ENCODE results near the gene R3HDM1. TPM values are rescaled to one million over a fixed set of nuclear protein-coding genes. Genes with fewer than 3 reads are reported as not detected.
"Not testable (repeated sequence)": the region's sequence is repeated elsewhere in the genome, so short reads cannot be mapped to it uniquely, and the experiment has no call there.

R3HDM1 gene
- total RNA-seq, 4 donors from 2014 or later: 14.1 to 30.9 (median 21.6) TPM

GRCh38 chr2:135694711-135695110, 163.4 kb downstream of the R3HDM1 start:
- WGBS: 56% methylated on average over 2 of the region's 2 CpGs
- no peaks in the 10 kb centered on the region for H3K36me3 ChIP-seq
- no peak for DNase-seq (ENCODE audit: low spot score in 2 of 2)
- H3K27ac ChIP-seq: no peak overlapping the region
- no peak for TF ChIP-seq POLR2AphosphoS5 (IDR thresholded peaks at IDR 0.05)
- no peak for TF ChIP-seq EP300 (IDR thresholded peaks at IDR 0.05)
- no peak for TF ChIP-seq CTCF (IDR thresholded peaks at IDR 0.05)
- no peak for TF ChIP-seq POLR2A (IDR thresholded peaks at IDR 0.05)
- H3K9me3 ChIP-seq: no peaks in the 10 kb centered on the region
- no peaks in the 10 kb centered on the region for H3K4me1 ChIP-seq
- H3K27me3 ChIP-seq: no peaks in the 10 kb centered on the region
- no peak overlapping the region for H3K4me3 ChIP-seq

GRCh38 chr2:135698838-135699237, 167.6 kb downstream of the R3HDM1 start:
- Histone ChIP-seq H3K9me3 (no peaks in the 10 kb centered on the region), H3K27me3 (no peaks in the 10 kb centered on the region), H3K27ac (no peak overlapping the region), H3K4me3 (no peak overlapping the region), H3K36me3 (no peaks in the 10 kb centered on the region), H3K4me1 (no peaks in the 10 kb centered on the region)
- no peak for DNase-seq (ENCODE audit: low spot score in 2 of 2)
- TF ChIP-seq POLR2AphosphoS5 (IDR thresholded peaks at IDR 0.05): no peak
- 99% methylated on average over 2 of the region's 2 CpGs for WGBS

- Histone ChIP-seq H3K36me3 (no peaks in the 10 kb centered on the region), H3K9me3 (no peaks in the 10 kb centered on the region), H3K4me1 (peaks cover 4% of the 10 kb centered on the region), H3K27me3 (no peaks in the 10 kb centered on the region), H3K4me3 (no peak overlapping the region), H3K27ac (no peak overlapping the region)
- WGBS: 90% methylated on average over 2 of the region's 2 CpGs
- TF ChIP-seq EP300 (IDR thresholded peaks at IDR 0.05) (no peak), CTCF (IDR thresholded peaks at IDR 0.05) (no peak), POLR2A (IDR thresholded peaks at IDR 0.05) (no peak), POLR2AphosphoS5 (IDR thresholded peaks at IDR 0.05) (no peak)
- no peak for DNase-seq (ENCODE audit: low spot score in 2 of 2)
Measured at GRCh38 chr2:135701442-135701841, 170.2 kb downstream of the R3HDM1 start.

GRCh38 chr2:135703300-135703699, 172.0 kb downstream of the R3HDM1 start:
- H3K27me3 ChIP-seq: no peaks in the 10 kb centered on the region
- 44% methylated on average over 1 of the region's 1 CpG for WGBS

GRCh38 chr2:135704075-135704474, 172.8 kb downstream of the R3HDM1 start:
- H3K4me3 ChIP-seq; H3K9me3 ChIP-seq; H3K27ac ChIP-seq; H3K4me1 ChIP-seq; H3K36me3 ChIP-seq; DNase-seq (ENCODE audit: low spot score in 2 of 2); H3K27me3 ChIP-seq: not testable (repeated sequence)
- 93% methylated on average over 5 of the region's 5 CpGs for WGBS

More at GRCh38 chr2:135703300-135703699, 172.0 kb downstream of the R3HDM1 start:
- no peak for TF ChIP-seq CTCF (IDR thresholded peaks at IDR 0.05)
- DNase-seq (ENCODE audit: low spot score in 2 of 2): no peak
- no peak overlapping the region for H3K4me3 ChIP-seq
- H3K9me3 ChIP-seq: no peaks in the 10 kb centered on the region
- no peak overlapping the region for H3K27ac ChIP-seq
- no peaks in the 10 kb centered on the region for H3K36me3 ChIP-seq
- peaks cover 4% of the 10 kb centered on the region for H3K4me1 ChIP-seq

- Histone ChIP-seq H3K4me1 (peaks cover 4% of the 10 kb centered on the region), H3K27me3 (no peaks in the 10 kb centered on the region), H3K27ac (no peak overlapping the region), H3K4me3 (no peak overlapping the region), H3K9me3 (no peaks in the 10 kb centered on the region), H3K36me3 (no peaks in the 10 kb centered on the region)
- TF ChIP-seq POLR2A (IDR thresholded peaks at IDR 0.05): no peak
- TF ChIP-seq POLR2AphosphoS5 (IDR thresholded peaks at IDR 0.05): no peak
- TF ChIP-seq CTCF (IDR thresholded peaks at IDR 0.05): no peak
- TF ChIP-seq EP300 (IDR thresholded peaks at IDR 0.05): no peak
- DNase-seq (ENCODE audit: low spot score in 2 of 2): no peak
- 92% methylated on average over 4 of the region's 4 CpGs for WGBS
Measured at GRCh38 chr2:135708159-135708558, 176.9 kb downstream of the R3HDM1 start.
